ENCODE measurements around the gene MNAT1. TPM values are rescaled to one million over a fixed set of nuclear protein-coding genes. Genes with fewer than 3 reads are reported as not detected.
A peak's percentile ranks its signal among the peaks of the same experiment; 100 is the strongest.

Gene MNAT1
- total RNA-seq: 28.5 TPM
- long read RNA-seq, transcript MNAT1-201 (8 exons, 2,635 nt): major isoform, 29 of 31 reads
- long read RNA-seq, partial matches to known transcripts: 1 of 31 reads
- long read RNA-seq, other reads (novel, unspliced or antisense): 0 of 31 reads

DNA sequence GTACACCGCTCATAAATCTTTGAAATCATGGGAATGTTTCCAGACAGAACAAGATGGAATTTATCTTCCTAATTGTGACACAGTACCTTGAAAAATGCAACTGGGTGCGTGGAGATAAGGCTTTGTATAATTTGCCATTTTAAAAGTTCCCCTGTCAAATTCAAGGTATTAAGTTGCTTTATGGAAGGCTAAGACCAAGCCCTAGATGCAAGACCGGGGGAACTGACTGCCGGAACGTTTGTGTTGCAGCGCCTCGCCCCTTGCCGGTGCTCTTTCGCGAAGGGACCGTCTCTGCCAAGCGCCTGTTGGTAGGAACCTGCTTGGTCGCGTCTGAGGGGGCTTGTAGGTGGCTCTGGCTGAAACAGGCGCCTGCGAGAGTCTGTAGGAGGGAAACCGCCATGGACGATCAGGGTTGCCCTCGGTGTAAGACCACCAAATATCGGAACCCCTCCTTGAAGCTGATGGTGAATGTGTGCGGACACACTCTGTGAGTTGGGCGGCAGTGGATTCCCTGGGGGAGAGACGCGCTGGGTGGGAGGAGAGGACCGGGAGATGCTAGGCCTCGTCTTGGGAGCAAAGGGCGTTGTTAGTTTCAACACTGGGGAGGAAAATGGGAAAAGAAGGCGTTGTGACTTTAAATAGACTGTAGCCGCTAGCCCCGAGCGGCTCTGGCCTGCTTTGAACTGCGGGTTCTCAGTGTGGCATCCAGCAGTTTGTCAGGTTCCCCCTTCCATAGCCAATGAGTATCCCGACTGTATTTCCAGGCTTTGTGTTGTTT lies at the start of gene MNAT1:
Gene MNAT1 (plus strand): TSS at position 297 of the 778 bp plus-strand sequence. CDS start 102 bp downstream, at position 399.
- Histone ChIP-seq H3K27ac (replicated peaks) (peak within 1 kb of the TSS; percentile 84), H3K36me3 (no peaks in the 10 kb centered on the region), H3K4me1 (peaks cover 40% of the 10 kb centered on the region), H3K4me3 (peak within 1 kb of the TSS; percentile 94), H3K27me3 (ENCODE audit: low read depth) (no peaks in the 10 kb centered on the region), H3K9me3 (replicated peaks) (no peaks in the 10 kb centered on the region)
- TF ChIP-seq, protein P1, sequence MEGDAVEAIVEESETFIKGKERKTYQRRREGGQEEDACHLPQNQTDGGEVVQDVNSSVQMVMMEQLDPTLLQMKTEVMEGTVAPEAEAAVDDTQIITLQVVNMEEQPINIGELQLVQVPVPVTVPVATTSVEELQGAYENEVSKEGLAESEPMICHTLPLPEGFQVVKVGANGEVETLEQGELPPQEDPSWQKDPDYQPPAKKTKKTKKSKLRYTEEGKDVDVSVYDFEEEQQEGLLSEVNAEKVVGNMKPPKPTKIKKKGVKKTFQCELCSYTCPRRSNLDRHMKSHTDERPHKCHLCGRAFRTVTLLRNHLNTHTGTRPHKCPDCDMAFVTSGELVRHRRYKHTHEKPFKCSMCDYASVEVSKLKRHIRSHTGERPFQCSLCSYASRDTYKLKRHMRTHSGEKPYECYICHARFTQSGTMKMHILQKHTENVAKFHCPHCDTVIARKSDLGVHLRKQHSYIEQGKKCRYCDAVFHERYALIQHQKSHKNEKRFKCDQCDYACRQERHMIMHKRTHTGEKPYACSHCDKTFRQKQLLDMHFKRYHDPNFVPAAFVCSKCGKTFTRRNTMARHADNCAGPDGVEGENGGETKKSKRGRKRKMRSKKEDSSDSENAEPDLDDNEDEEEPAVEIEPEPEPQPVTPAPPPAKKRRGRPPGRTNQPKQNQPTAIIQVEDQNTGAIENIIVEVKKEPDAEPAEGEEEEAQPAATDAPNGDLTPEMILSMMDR (IDR thresholded peaks at IDR 0.05; ENCODE audit: borderline replicate concordance): no peak
- intact Hi-C loops (cut with micrococcal nuclease): no loop called here
- DNase-seq: peak; percentile 62

DNA sequence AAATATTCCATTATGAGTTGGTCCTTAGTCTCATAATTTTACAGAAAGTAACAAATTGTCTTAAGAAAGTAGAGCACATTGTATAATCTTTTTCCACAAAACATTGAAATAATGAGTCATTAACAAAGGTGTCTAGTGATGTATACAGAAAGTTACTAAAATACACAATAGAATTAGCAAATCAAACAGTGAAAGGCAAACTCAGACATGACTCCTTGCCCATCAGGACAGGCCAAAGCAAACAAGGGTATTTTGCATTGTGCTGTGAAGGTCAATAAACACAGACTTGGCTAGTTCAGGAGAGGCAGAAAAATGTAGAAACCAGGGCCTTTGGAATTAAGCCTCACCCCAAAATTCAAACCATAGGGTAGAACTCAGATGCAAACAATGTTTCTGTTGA lies 47.7 kb upstream of the MNAT1 start:
- intact Hi-C loops (cut with micrococcal nuclease): no loop called here
- no peak for DNase-seq
- TF ChIP-seq, protein P1 (IDR thresholded peaks at IDR 0.05; ENCODE audit: borderline replicate concordance): no peak
- H3K27me3 ChIP-seq (ENCODE audit: low read depth): peaks cover 4% of the 10 kb centered on the region
- H3K27ac ChIP-seq (replicated peaks): no peak overlapping the region
- H3K4me1 ChIP-seq: no peaks in the 10 kb centered on the region
- no peaks in the 10 kb centered on the region for H3K36me3 ChIP-seq
- H3K4me3 ChIP-seq: no peak overlapping the region
- H3K9me3 ChIP-seq (replicated peaks): peaks cover 7% of the 10 kb centered on the region

DNA sequence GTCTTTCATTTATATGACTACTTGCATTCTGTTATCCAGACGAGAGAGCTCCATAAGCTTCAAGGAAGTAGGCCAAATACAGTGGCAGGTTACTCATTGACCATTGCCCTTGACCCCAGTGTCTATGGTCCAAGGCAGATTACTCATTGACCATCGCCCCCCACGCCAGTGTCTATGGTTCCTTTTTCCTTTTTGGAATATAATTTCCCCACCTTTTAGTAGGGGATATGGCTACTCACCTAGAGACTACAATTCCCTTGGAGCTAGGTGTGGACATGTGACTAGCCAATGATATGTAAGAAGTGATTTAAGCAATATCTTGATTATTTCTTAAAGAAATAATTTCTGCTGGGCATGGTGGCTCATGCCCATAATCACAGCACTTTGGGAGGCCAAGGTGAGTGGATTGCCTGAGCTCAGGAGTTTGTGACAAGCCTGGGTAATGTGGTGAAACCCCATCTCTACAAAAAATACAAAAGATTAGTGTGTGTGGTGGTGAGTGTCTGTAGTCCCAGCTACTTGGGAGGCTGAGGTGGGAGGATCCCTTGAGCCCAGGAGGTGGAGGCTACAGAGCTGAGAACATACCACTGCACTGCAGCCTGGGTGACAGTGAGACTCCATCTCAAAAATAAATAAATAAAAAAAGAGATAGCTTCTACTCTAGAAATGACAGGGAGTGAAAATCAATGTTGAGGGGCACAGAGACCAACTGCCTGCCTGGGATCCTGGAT lies 43.0 kb upstream of the MNAT1 start:
- intact Hi-C loops (cut with micrococcal nuclease): no loop called here
- DNase-seq: no peak
- no peaks in the 10 kb centered on the region for H3K36me3 ChIP-seq
- TF ChIP-seq, protein P1 (IDR thresholded peaks at IDR 0.05; ENCODE audit: borderline replicate concordance): no peak
- H3K27me3 ChIP-seq (ENCODE audit: low read depth): peaks cover 4% of the 10 kb centered on the region
- no peak overlapping the region for H3K27ac ChIP-seq (replicated peaks)
- H3K4me3 ChIP-seq: no peak overlapping the region
- no peaks in the 10 kb centered on the region for H3K4me1 ChIP-seq
- H3K9me3 ChIP-seq (replicated peaks): no peaks in the 10 kb centered on the region

DNA sequence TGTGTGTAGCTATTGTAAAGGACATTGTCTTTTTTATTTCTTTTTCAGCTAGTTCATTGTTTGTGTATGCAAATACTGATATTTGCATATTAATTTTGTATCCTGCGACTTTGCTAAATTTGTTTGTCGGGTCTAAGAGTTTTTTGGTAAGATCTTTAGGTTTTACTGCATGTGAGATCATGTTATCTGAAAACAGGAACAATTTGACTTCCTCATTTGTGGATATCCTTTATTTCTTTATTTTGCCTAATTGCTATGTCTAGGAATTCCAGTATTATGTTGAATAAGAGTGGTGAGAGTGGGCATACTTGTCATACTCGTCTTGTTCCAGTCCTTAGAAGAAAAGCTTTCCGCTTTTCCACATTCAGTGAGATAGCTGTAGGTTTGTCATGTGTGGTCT lies 39.2 kb upstream of the MNAT1 start:
- H3K4me3 ChIP-seq: no peak overlapping the region
- H3K4me1 ChIP-seq: no peaks in the 10 kb centered on the region
- no peaks in the 10 kb centered on the region for H3K36me3 ChIP-seq
- no peak for DNase-seq
- peaks cover 27% of the 10 kb centered on the region for H3K9me3 ChIP-seq (replicated peaks)
- H3K27ac ChIP-seq (replicated peaks): no peak overlapping the region
- intact Hi-C loops (cut with micrococcal nuclease): no loop called here
- TF ChIP-seq, protein P1 (IDR thresholded peaks at IDR 0.05; ENCODE audit: borderline replicate concordance): no peak
- peaks cover 4% of the 10 kb centered on the region for H3K27me3 ChIP-seq (ENCODE audit: low read depth)

DNA sequence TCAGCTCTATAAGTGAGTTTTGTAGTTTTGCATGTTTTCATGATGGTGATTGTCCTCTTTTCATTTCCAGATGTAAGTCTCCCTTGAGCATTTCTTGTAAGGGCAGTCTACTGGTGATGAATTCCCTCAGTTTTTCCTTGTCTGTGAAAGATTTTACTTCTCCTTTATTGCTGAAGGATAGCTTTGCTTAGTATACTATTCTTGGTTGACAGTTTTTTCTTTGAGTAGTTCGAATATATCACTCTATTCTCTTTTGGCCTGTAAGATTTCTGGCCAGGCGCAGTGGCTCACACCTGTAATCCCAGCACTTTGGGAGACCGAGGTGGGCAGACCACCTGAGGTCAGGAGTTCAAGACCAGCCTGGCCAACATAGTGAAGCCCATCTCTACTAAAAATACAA lies 34.0 kb upstream of the MNAT1 start:
- Histone ChIP-seq H3K27ac (replicated peaks) (no peak overlapping the region), H3K36me3 (no peaks in the 10 kb centered on the region), H3K4me1 (no peaks in the 10 kb centered on the region), H3K4me3 (no peak overlapping the region), H3K9me3 (replicated peaks) (peaks cover 49% of the 10 kb centered on the region), H3K27me3 (ENCODE audit: low read depth) (peaks cover 3% of the 10 kb centered on the region)
- intact Hi-C loops (cut with micrococcal nuclease): no loop called here
- no peak for DNase-seq
- TF ChIP-seq, protein P1 (IDR thresholded peaks at IDR 0.05; ENCODE audit: borderline replicate concordance): no peak
